ENCODE measurements around the gene VCP. TPM values are rescaled to one million over a fixed set of nuclear protein-coding genes. Genes with fewer than 3 reads are reported as not detected.

Gene VCP
- total RNA-seq, 6 experiments from 2014 or later, result 108 to 159 (median 138) TPM

DNA sequence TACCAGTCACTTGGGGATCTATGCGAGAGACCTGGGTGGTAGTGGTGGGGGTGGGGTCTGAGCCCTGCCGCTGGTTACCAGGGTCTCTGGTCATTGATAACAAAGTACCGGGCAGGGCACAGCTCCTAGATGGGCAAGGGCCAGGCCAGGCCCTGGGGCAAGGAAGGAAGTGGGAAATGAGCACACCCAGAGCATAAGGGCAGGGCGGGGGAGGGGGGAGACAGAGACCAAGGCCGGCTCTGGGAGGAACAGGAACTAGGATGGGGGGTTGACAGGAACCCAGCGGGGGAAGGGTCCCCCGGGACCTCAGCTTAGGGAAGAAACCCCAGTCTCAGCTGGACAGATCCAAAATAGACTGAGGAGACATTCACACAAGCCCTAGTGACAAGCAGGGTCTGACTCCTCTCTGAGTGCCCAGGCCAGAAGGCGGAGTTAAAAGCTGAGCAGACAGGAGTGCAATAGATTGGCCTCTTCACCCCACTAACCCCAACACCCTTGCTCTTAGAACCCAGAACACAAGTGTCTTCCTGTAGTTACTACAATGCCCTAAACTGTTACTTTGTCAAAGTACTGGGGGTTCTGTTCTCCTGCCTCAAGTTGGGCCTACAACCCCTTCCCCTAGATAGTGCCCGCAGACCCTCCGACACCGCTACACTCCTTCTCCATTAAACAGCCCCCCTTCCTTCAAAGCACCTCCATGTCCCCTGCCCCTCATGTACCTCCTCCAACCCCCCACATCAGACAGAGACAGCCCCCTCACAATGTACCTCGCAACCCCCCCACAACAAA lies 42.6 kb upstream of the VCP start:
- H3K4me3 ChIP-seq, result peak overlapping the region; percentile 47 to 64 (median 60)
- peak; percentile 71 to 80 (median 74) for DNase-seq
- WGBS (ENCODE audit: insufficient coverage, low coverage, low lambda C conversion rate, missing lambda C conversion rate), result 13% methylated on average over 12 of the region's 12 CpGs
- intact Hi-C loops (cut with DNase I), result loop anchor here (5.0 to 10.0 kb wide), 2 partner anchors 142 to 150 kb away; no protein-coding TSS in a partner anchor
- H3K27me3 ChIP-seq, result no peaks in the 10 kb centered on the region
- peak in 1 of 4 donors; percentile 3 for ATAC-seq
- H3K36me3 ChIP-seq, result no peaks in the 10 kb centered on the region
- H3K4me1 ChIP-seq, result peaks cover 0 to 39% (median 14%) of the 10 kb centered on the region in 4 donors
- peak overlapping the region; percentile 56 to 85 (median 73) for H3K27ac ChIP-seq
- TF ChIP-seq, protein P1, sequence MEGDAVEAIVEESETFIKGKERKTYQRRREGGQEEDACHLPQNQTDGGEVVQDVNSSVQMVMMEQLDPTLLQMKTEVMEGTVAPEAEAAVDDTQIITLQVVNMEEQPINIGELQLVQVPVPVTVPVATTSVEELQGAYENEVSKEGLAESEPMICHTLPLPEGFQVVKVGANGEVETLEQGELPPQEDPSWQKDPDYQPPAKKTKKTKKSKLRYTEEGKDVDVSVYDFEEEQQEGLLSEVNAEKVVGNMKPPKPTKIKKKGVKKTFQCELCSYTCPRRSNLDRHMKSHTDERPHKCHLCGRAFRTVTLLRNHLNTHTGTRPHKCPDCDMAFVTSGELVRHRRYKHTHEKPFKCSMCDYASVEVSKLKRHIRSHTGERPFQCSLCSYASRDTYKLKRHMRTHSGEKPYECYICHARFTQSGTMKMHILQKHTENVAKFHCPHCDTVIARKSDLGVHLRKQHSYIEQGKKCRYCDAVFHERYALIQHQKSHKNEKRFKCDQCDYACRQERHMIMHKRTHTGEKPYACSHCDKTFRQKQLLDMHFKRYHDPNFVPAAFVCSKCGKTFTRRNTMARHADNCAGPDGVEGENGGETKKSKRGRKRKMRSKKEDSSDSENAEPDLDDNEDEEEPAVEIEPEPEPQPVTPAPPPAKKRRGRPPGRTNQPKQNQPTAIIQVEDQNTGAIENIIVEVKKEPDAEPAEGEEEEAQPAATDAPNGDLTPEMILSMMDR (IDR thresholded peaks at IDR 0.05), result no peak
- TF ChIP-seq POLR2A (IDR thresholded peaks at IDR 0.05), result no peak
- no peaks in the 10 kb centered on the region for H3K9me3 ChIP-seq

DNA sequence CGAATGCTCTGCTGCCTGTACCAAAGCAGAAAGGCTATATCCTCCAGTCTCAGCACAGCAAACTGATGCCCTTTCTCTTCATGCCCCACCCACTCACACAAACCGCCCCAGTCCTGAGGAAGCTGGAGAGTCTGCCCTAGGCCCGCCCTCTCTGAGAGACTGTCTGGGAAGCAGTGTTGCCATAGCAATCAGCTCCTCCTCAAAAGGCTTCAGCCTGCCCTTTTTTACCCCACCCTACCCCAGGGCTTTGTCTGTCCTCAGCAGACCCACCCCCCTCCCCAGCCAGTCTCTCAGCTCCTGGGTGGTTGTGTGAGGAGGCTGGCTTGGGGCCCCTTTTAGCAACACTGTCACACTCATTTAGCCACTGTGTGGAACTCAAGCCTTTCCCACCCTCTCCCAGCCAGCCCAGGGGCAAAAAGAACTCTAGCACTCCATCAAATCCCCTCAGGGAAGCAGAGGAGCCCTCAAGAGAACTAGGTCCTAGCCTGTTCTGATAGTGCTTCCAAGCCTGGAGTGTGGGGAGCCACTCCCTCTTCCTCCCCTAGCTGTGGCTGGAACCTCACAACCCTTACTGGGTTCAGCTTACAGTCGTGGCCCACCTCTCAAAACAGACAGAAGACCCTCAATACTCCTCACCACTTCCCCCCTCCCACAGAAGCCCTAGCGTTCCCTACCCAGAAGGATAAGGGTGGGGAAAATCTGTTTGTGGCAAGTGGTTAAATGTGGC lies 41.9 kb upstream of the VCP start:
- peak overlapping the region; percentile 47 to 64 (median 60) for H3K4me3 ChIP-seq
- H3K27me3 ChIP-seq, result no peaks in the 10 kb centered on the region
- peaks cover 0 to 39% (median 14%) of the 10 kb centered on the region in 4 donors for H3K4me1 ChIP-seq
- WGBS (ENCODE audit: insufficient coverage, low coverage, low lambda C conversion rate, missing lambda C conversion rate), result 23% methylated on average over 4 of the region's 5 CpGs
- ATAC-seq (peak in 1 of 4 donors; percentile 5), DNase-seq (peak; percentile 71 to 76 (median 76))
- TF ChIP-seq, protein P1 (IDR thresholded peaks at IDR 0.05), result no peak
- TF ChIP-seq POLR2A (IDR thresholded peaks at IDR 0.05), result no peak
- no peaks in the 10 kb centered on the region for H3K9me3 ChIP-seq
- no peaks in the 10 kb centered on the region for H3K36me3 ChIP-seq
- H3K27ac ChIP-seq, result peak overlapping the region; percentile 56 to 85 (median 73)
- intact Hi-C loops (cut with DNase I), result loop anchor here in 1 of 2 donors (10.0 kb wide), 1 partner anchor 151 kb away; no protein-coding TSS in a partner anchor

DNA sequence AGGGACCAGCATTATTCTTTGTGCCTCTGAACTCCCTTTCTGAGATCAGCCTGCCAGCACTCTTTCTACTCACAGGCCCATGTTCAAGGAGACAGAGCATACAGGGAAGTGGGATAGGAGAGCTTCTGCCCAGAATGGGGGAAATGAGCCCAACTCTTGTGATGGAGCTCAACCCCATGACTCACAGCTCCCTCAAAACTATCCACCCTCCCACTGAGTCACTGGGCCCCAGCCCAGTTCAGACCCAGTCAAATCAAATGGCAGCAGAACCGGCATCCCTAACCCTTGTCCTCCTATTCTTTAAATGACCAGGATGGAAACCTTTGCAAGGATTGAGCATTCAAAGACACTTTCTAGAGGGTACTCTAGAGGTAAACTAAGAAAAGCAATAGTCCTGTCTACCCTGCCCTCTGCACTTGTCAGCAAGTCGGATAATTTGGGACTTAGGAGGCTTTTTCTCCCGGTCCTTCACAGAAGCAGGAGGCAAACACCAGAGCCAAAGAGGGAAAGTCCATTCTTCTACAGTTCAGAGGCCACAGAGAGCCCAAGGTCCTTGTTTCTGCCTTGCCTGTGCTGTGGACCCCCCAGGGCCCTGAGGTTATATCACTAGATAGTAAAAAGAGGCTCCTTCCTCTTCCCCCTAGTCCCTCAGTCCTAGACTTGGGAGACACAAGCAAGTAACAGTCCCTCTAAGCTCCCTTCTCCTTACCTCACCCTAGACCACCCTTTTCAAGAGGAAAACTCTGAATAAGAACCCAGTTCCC lies 40.0 kb upstream of the VCP start:
- Histone ChIP-seq H3K9me3 (no peaks in the 10 kb centered on the region), H3K4me3 (no peak overlapping the region), H3K36me3 (peaks cover 0 to 10% (median 3%) of the 10 kb centered on the region in 4 donors), H3K27ac (peak overlapping the region; percentile 41 to 76 (median 44)), H3K4me1 (peaks cover 0 to 39% (median 14%) of the 10 kb centered on the region in 4 donors), H3K27me3 (no peaks in the 10 kb centered on the region)
- 57% methylated on average over 3 of the region's 3 CpGs for WGBS (ENCODE audit: insufficient coverage, low coverage, low lambda C conversion rate, missing lambda C conversion rate)
- DNase-seq, result no peak
- no peak for ATAC-seq
- TF ChIP-seq, protein P1 (IDR thresholded peaks at IDR 0.05), result no peak
- TF ChIP-seq POLR2A (IDR thresholded peaks at IDR 0.05), result no peak
- intact Hi-C loops (cut with DNase I), result loop anchor here in 1 of 2 donors (10.0 kb wide), 1 partner anchor 152 kb away; no protein-coding TSS in a partner anchor

Data from right lobe of liver (tissue), 6 donors.